Psoas muscle (tissue), 8 donors: ENCODE results near the gene ITPKA. TPM values are rescaled to one million over a fixed set of nuclear protein-coding genes. Genes with fewer than 3 reads are reported as not detected.

Experiments
- ATAC-seq, 4 donors: fragments of 200-7000 bp; cut with Tn5 transposase; one replicate each; pipeline ENCODE4 v1.9.1; 2020; ENCODE audit warnings: moderate library complexity in 3 of 4, mild to moderate bottlenecking in 2 of 4
- DNase-seq, 2 donors: peaks; one replicate each; pipeline ENCODE4 v3.0.0-alpha.2; 2020
- H3K27ac ChIP-seq: fragments of 200-600 bp; one replicate; pipeline ENCODE4 v1.8.0; 2022
- H3K27me3 ChIP-seq, 3 donors: fragments of 200-600 bp in 1 of 3; one replicate each; pipeline versions ENCODE4 v1.6.1 to v1.8.0; 2013 to 2022; ENCODE audit warnings: low read length in 2 of 3, mild to moderate bottlenecking in 2 of 3, moderate library complexity in 1 of 3; ENCODE audit not compliant: insufficient read depth in 3 of 3
- H3K36me3 ChIP-seq, 2 donors: fragments of 200-600 bp in 1 of 2; one replicate each; pipeline versions ENCODE4 v1.6.1 to v1.8.0; 2013 to 2022; ENCODE audit warnings: low read depth in 1 of 2, mild to moderate bottlenecking in 1 of 2, moderate library complexity in 1 of 2; ENCODE audit not compliant: insufficient read depth in 1 of 2
- H3K4me1 ChIP-seq: fragments of 200-600 bp; one replicate; pipeline ENCODE4 v1.8.0; 2022
- H3K4me3 ChIP-seq: fragments of 200-600 bp; one replicate; pipeline ENCODE4 v1.8.0; 2022; ENCODE audit warnings: mild to moderate bottlenecking
- H3K9me3 ChIP-seq: fragments of 200-600 bp; one replicate; pipeline ENCODE4 v1.8.0; 2022
- CTCF ChIP-seq: fragments of 200-600 bp; IDR thresholded peaks from one replicate; pipeline ENCODE4 v1.8.0; 2022; ENCODE audit warnings: antibody characterized with exemption
- WGBS, 3 donors: extraction: QIAGEN DNeasy Blood & Tissue Kit; methylation state at CpG; one replicate each; pipeline versions ENCODE4 v1.1.6 to v1.1.7; 2013; 5-methylcytosine and 5-hydroxymethylcytosine counted together
- intact Hi-C, 2 donors: fragments of 100-400 bp; cut with DNase I; formaldehyde crosslinking; loops; one replicate each; pipeline versions ENCODE4 v1.11.0 to v1.14.2; 2022
- polyA plus RNA-seq, 3 donors: library from polyadenylated mRNA; stranded (reverse); fragments of 200-250 nt; gene quantifications; one replicate each; pipeline ENCODE4 v1.2.3, GENCODE V29; 2013
- total RNA-seq, 4 donors: library from RNA; stranded (reverse); fragmentation: NEBNext Ultra II Directional in 2 of 4; extraction: Animal tissue kit (Norgen Biotek cat#: 25700) in 2 of 4; gene quantifications; one replicate each; pipeline versions ENCODE4 v1.2.1 to v1.2.4, GENCODE V29; 2021 to 2023
- donor health status: healthy with polysubstance abuse.
- donor health status: DM: no; HTN: no; CAD: no; lungs with moderate emphysema.
- donor health status: Bipolar disorder and iron deficiency.
- donor health status: healthy.
- donor health status: DM: yes; HTN: yes; CAD: no.
- donor health status: DM: no; HTN: no; CAD: no.
- donor health status: DM: no; HTN: no; CAD: no.
- donor health status: DM: yes; HTN: yes; CAD: no.

The ITPKA gene
- total and polyA plus RNA-seq, 7 donors = 0.04 to 1.7 (median 0.79) TPM; not detected in 1

- no peaks in the 10 kb centered on the region for H3K36me3 ChIP-seq
- peaks cover 0 to 42% (median 20%) of the 10 kb centered on the region in 3 donors for H3K27me3 ChIP-seq
- no peak overlapping the region for H3K27ac ChIP-seq
- H3K4me3 ChIP-seq = no peak overlapping the region
- H3K9me3 ChIP-seq = no peaks in the 10 kb centered on the region
- peaks cover 16% of the 10 kb centered on the region for H3K4me1 ChIP-seq
- intact Hi-C loops = no loop called here
- ATAC-seq (no peak), DNase-seq (no peak)
- 83 to 94% (median 86%) methylated on average over 4 of the region's 4 CpGs for WGBS, 3 donors
- TF ChIP-seq CTCF = no peak
These were observed 12.1 kb downstream of the ITPKA start for GRCh38 chr15:41505776-41506175.

GRCh38 chr15:41506796-41507341 is 13.2 kb downstream of the ITPKA start:
- Histone ChIP-seq H3K4me1 (peaks cover 16% of the 10 kb centered on the region), H3K36me3 (no peaks in the 10 kb centered on the region), H3K27me3 (peaks cover 0 to 42% (median 22%) of the 10 kb centered on the region in 3 donors), H3K4me3 (no peak overlapping the region), H3K9me3 (no peaks in the 10 kb centered on the region), H3K27ac (no peak overlapping the region)
- intact Hi-C loops = no loop called here
- no peak for TF ChIP-seq CTCF
- ATAC-seq (no peak), DNase-seq (no peak)
- 67 to 73% (median 71%) methylated on average over 10 of the region's 10 CpGs for WGBS, 3 donors

DNA sequence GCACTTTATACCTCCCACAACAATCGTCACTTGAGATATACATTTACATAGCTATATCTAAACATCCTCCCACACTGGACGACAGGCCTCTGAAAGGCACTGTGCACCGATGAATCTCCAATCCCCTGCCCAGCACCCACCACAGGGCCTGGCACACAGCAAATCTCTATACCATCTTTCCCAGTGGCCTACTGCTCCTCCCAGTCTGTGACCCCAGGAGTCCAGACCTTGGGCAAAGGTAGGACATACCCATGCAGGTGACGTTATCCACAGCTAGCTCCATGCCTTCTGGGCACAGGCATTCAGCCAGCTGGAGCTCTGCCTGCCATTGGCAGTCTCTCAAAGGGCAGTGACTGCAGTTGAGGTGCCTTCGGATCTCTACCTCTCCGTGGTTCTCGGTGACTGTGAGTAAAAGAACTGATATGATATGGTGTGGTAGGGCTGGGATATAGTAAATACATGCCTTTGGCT is 14.2 kb downstream of the ITPKA start:
- no peak for DNase-seq
- Histone ChIP-seq H3K9me3 (no peaks in the 10 kb centered on the region), H3K36me3 (no peaks in the 10 kb centered on the region), H3K27ac (no peak overlapping the region), H3K4me3 (no peak overlapping the region), H3K4me1 (peaks cover 16% of the 10 kb centered on the region), H3K27me3 (peaks cover 0 to 42% (median 22%) of the 10 kb centered on the region in 3 donors)
- no peak for TF ChIP-seq CTCF
- no peak for ATAC-seq
- intact Hi-C loops = no loop called here
- 76 to 84% (median 80%) methylated on average over 7 of the region's 7 CpGs for WGBS, 3 donors

DNA sequence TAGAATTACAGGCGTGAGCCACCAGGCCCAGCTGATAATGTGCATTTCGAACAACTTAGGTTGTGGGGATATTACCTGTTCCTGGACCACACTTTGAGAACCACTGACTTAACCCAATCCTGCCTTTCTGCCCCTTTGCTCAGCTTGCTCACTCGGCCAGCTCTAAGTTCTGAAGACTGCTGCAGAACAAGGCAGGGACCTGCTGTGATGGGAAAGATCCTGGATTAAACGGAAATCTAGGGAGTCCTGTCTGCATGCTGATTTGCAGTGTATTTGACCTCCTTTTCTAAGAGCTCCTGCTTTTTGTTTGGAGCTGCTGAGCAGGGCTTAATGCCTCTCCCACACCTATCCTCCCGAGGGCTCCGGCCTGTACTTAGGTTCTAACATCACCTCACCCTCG is 17.1 kb downstream of the ITPKA start:
- TF ChIP-seq CTCF = no peak
- Histone ChIP-seq H3K36me3 (no peaks in the 10 kb centered on the region), H3K9me3 (no peaks in the 10 kb centered on the region), H3K27ac (no peak overlapping the region), H3K4me1 (peaks cover 22% of the 10 kb centered on the region), H3K4me3 (no peak overlapping the region), H3K27me3 (peaks cover 0 to 34% (median 26%) of the 10 kb centered on the region in 3 donors)
- no peak for DNase-seq
- intact Hi-C loops = no loop called here
- 84 to 91% (median 86%) methylated on average over 6 to 7 of the region's 7 CpGs for WGBS, 3 donors
- no peak for ATAC-seq

DNA sequence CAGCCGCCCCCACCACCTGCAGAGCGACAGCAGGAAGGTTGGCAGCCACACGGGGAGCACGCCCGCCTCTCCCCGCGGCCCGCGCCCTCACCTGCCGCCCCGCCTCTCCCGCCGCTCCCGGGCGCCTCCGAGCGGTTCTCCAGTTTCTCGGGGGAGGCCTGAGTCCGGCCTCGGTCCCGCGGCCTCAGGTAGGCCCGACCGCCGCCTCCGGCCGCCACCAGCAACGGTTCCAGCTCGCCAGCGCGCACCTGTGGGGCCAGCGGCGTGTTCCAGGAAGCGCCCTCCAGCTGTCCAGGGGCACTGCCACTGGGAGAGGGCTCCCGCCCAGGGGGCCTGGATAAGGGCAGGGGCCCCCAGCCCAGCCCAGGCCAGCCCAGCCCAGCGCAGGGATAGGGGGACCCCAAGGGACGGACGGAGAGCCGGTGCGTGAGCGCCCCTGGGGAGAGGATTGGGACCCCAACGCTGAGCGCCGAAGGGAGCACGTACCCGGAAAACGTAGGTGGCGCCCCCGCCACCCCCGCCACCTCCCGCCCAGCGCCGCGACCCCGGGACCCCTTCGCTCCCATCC is 17.7 kb downstream of the ITPKA start:
- intact Hi-C loops = no loop called here
- 8 to 11% (median 10%) methylated on average over 28 to 56 of the region's 56 CpGs for WGBS, 3 donors
- Histone ChIP-seq H3K27me3 (peaks cover 0 to 34% (median 26%) of the 10 kb centered on the region in 3 donors), H3K4me1 (peaks cover 22% of the 10 kb centered on the region), H3K4me3 (peak overlapping the region; percentile 54), H3K36me3 (no peaks in the 10 kb centered on the region), H3K27ac (no peak overlapping the region), H3K9me3 (no peaks in the 10 kb centered on the region)
- DNase-seq = no peak
- TF ChIP-seq CTCF = no peak
- no peak for ATAC-seq
